GM12873 (cell line): ENCODE data around the gene CCDC157.

Source experiments
- TF ChIP-seq, protein P1 (sequence below): IDR thresholded peaks from 2 replicates; pipeline ENCODE4 v1.5.1; 2012; ENCODE audit warnings: low read depth, mild to moderate bottlenecking, moderate library complexity, low read length, control low read depth; ENCODE audit not compliant: insufficient read depth; ENCODE audit errors: missing control alignments

The CCDC157 gene

DNA sequence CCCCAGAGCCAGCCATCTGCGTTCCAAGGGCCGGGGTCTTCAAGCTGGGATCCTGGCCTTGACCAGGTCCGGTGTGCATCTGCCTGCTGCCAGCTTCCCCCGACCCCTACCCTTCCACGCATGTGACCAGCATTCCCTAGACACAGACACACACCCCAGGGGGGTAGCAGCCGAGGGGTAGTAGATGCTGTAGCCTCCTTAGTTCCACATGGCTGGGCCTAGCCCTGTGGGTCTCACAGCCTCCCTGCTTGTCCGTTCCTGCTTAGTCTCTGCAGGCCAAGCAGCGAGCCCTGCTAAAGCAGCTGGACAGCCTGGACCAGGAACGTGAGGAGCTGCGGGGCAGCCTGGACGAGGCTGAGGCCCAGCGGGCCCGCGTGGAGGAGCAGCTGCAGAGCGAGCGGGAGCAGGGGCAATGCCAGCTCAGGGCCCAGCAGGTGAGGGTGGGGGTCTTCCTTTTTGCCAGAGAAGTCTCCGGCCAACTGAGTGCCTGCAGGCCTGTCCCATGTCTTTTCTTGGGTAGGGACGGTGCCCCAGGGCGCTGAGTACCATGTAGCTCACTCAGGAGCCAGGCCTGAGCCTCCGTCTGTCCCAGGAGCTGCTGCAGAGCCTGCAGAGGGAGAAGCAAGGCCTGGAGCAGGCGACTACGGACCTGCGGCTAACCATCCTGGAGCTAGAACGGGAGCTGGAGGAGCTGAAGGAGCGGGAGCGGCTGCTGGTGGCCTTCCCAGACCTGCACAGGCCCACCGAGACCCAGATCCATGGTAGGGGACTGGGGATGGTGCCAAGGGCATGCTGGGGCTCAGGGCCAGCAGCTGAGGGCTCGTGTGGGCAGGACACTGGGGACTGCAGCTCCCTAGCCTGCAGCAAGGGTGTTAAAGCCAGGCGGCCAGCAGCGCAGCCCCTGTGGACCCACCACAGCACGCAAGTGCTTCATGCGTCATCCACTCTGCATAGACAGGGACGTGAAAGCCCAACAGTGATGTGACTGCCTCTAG lies 16.8 kb downstream of the CCDC157 start:
- TF ChIP-seq, protein P1, sequence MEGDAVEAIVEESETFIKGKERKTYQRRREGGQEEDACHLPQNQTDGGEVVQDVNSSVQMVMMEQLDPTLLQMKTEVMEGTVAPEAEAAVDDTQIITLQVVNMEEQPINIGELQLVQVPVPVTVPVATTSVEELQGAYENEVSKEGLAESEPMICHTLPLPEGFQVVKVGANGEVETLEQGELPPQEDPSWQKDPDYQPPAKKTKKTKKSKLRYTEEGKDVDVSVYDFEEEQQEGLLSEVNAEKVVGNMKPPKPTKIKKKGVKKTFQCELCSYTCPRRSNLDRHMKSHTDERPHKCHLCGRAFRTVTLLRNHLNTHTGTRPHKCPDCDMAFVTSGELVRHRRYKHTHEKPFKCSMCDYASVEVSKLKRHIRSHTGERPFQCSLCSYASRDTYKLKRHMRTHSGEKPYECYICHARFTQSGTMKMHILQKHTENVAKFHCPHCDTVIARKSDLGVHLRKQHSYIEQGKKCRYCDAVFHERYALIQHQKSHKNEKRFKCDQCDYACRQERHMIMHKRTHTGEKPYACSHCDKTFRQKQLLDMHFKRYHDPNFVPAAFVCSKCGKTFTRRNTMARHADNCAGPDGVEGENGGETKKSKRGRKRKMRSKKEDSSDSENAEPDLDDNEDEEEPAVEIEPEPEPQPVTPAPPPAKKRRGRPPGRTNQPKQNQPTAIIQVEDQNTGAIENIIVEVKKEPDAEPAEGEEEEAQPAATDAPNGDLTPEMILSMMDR = no peak

DNA sequence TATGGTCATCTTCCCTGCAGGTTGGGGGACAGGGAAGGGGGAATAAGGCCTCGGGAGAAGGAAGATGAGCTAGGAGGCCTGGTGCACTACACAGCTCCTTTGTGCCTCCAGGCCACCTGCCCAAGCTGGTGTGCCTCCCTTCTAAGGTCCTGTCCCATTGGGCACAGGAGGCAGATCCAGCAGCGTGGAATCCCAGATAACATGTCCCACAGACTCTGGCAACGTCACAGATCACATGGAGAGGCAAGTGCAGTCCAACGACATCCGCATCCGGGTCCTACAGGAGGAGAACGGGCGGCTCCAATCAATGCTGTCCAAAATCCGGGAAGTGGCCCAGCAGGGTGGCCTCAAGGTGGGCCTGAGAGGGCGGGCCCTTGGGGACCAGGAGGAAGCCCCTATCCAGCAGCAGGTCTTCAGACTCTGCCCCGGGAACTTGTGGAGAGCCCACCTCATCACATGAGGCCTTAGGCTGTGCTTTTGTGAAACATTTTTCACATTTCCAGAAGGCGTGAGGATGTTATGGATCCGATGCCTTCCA lies 18.6 kb downstream of the CCDC157 start:
- TF ChIP-seq, protein P1 = no peak

DNA sequence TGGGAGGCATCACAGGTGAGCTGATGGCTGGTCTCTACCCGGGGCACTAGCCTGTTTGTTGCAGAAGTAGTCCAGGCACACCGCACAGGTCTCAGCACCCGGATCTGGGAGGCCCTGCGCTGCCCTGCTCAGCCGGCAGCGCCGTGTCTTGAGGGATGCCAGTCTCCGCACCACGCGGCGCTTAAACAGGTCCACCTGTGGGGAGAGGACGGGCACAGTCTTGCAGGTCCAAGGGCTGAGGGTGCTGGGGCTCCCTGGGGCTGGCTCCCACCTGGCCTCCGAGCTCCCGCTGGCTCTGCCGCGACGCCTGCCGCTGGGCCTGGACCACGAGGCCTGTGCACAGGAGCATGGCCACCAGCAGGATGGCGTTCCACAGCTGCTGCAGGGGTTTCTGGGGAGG lies 23.2 kb downstream of the CCDC157 start:
- TF ChIP-seq, protein P1 = no peak

DNA sequence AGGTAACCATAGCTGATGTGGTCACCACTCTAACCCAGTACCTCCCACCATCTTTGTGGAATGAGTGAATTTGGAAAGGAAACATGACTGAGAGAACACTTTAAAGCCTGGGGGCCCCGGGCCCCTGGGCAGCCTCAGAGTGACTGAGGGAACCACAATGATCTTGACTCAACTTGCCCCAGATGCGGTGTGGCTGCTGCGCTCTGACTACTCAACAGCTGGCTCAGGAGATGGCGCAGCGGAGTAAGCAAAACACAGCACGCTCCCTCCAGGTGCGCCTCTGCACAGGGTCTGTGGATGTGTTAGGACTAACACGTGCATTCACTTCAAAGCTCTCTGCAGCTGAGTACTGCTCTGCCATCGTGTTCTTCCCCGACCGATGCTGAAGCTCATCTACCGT lies 24.5 kb downstream of the CCDC157 start:
- TF ChIP-seq, protein P1 = no peak

DNA sequence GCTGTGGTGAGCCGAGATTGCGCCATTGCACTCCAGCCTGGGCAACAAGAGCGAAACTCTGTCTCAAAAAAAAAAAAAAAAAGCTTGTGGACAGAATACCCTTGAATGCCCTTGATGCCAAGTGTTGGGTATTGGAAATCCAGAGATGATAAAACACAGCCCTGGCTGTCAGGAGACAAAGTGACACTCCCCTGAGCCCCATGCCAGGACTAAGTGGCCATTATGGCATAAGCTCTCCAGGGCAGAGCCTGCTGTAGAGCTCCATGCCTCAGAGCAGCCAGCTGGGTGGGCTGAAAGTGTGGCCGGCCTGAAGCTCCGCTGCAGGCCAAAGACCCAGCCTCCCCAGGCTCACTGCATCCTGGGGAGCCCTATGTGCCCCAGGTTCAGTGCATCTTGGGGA lies 25.5 kb downstream of the CCDC157 start:
- TF ChIP-seq, protein P1 = no peak

DNA sequence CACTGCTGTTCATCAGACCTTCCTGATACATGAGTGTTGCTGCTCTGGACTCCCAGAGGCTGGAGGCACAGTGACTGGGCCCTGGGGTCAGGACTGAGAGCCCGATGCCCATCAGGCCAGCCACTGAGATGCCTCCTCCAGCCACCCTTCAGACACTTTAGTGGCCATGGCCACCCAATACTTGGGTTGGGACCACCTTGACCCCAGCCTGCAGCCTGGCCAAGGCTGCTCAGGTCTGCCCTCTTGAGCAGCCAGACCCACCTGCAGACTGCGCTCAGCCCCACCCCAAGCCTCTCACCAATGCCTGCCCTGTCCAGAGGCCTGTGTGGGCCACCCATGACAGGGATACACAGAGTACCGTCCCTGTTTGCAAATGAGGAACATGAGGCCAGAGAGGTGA lies 26.3 kb downstream of the CCDC157 start:
- TF ChIP-seq, protein P1 = no peak

DNA sequence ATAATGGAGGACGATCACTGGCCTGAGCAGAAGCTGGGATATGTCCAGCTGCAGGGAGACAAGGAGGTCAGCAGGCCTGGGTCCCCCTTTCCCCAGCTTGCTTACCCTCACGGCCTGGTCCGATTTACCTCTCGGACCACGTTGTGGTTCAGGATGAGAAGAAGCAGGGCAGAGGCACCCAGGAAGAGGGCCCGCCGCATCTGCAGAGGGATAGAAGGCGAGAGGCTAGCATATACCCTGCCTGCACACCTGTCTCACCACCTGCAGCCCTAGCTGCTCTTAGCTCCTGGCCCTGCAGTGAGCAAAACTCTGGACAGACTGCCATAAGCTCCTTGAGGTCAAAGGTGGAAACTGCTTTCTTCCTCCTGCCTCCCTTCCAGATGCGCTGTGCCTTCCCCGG lies 29.1 kb downstream of the CCDC157 start:
- TF ChIP-seq, protein P1 = no peak
